Ovary (tissue), 9 donors: ENCODE data around the gene RANBP3. TPM values are rescaled to one million over a fixed set of nuclear protein-coding genes. Genes with fewer than 3 reads are reported as not detected.

Experiments
- DNase-seq, 5 donors: peaks; one replicate each; pipeline ENCODE4 v3.0.0-alpha.2; 2019 to 2020
- H3K27ac ChIP-seq, 2 donors: fragments of 200-600 bp; one replicate each; pipeline versions ENCODE4 v1.5.1 to v1.8.0; 2019 to 2022
- H3K27me3 ChIP-seq: fragments of 200-600 bp; one replicate; pipeline ENCODE4 v1.8.0; 2022
- H3K36me3 ChIP-seq: fragments of 200-600 bp; sonication (generic); one replicate; pipeline ENCODE4 v1.5.1; 2019
- H3K4me1 ChIP-seq: one replicate; pipeline ENCODE4 v1.8.1; 2013; ENCODE audit warnings: mild to moderate bottlenecking, moderate library complexity; ENCODE audit not compliant: insufficient read depth
- H3K4me3 ChIP-seq: fragments of 200-600 bp; sonication (generic); one replicate; pipeline ENCODE4 v1.5.1; 2017
- H3K9me3 ChIP-seq, 2 donors: fragments of 200-600 bp in 1 of 2; sonication (generic) in 1 of 2; one replicate each; pipeline versions ENCODE4 v1.5.1 to v1.8.1; 2013 to 2019; ENCODE audit warnings: mild to moderate bottlenecking in 1 of 2, moderate library complexity in 1 of 2
- EP300 ChIP-seq: sonication (generic); formaldehyde crosslinking; IDR thresholded peaks from one replicate; pipeline ENCODE4 v1.6.1; 2017; ENCODE audit warnings: antibody characterized with exemption
- POLR2A ChIP-seq: fragments of 450-650 bp; IDR thresholded peaks from one replicate; pipeline ENCODE4 v1.6.1; 2017; ENCODE audit warnings: antibody characterized with exemption, mild to moderate bottlenecking, moderate library complexity
- WGBS, 3 donors: extraction: QIAGEN DNeasy Blood & Tissue Kit in 1 of 3; methylation state at CpG; one replicate each; pipeline versions ENCODE4 v1.1.5 to v1.1.7; 2013 to 2017; 5-methylcytosine and 5-hydroxymethylcytosine counted together
- intact Hi-C, 4 donors: fragments of 100-400 bp; cut with DNase I; formaldehyde crosslinking; loops; one replicate each; pipeline versions ENCODE4 v1.11.0 to v1.15.1; 2022 to 2023
- polyA plus RNA-seq, 2 donors: library from polyadenylated mRNA; stranded (reverse); fragments of 200-250 nt in 1 of 2; fragments of 350-450 nt in 1 of 2; fragmentation: Illumina TruSeq in 1 of 2; extraction: RNeasy Lipid Tissue Mini Kit (QIAGEN cat#74804) in 1 of 2; gene quantifications; one replicate each; pipeline ENCODE4 v1.2.3, GENCODE V29; 2013 to 2014
- total RNA-seq, 7 donors: library from RNA; depleted of rRNA in 2 of 7; stranded (reverse); fragments of >200 nt in 2 of 7; fragmentation: NEBNext Ultra II Directional in 3 of 7; extraction: Animal tissue kit (Norgen Biotek cat#: 25700) in 3 of 7; gene quantifications; one replicate each; pipeline versions ENCODE4 v1.1.0 to v1.2.4, GENCODE V29; 2016 to 2023
- TF ChIP-seq, protein P1 (sequence below), 3 donors: fragments of 450-650 bp in 2 of 3; fragments of 200-600 bp in 1 of 3; IDR thresholded peaks; one replicate each; pipeline versions ENCODE4 v1.5.1 to v1.8.0; 2016 to 2022; ENCODE audit warnings: antibody characterized with exemption in 3 of 3, mild to moderate bottlenecking in 1 of 3
- donor health status: DM: no; HTN: no; CAD: no; lungs with moderate emphysema.
- donor health status: DM: no; HTN: no; CAD: no.
- donor health status: Bipolar disorder and iron deficiency.
- donor health status: DM: yes; HTN: yes; CAD: no.
- donor health status: DM: no; HTN: no; CAD: no.
- donor health status: DM: yes; HTN: yes; CAD: no.

The RANBP3 gene
- total and polyA plus RNA-seq, 9 donors: 54.0 to 88.4 (median 67.9) TPM

- WGBS, 3 donors: 93 to 99% (median 99%) methylated on average over 6 of the region's 6 CpGs
- DNase-seq: no peak
- H3K9me3 ChIP-seq: no peaks in the 10 kb centered on the region
- H3K4me1 ChIP-seq: peaks cover 5% of the 10 kb centered on the region
- no peak overlapping the region for H3K27ac ChIP-seq
- H3K4me3 ChIP-seq: no peak overlapping the region
- no peaks in the 10 kb centered on the region for H3K27me3 ChIP-seq
- no peaks in the 10 kb centered on the region for H3K36me3 ChIP-seq
- intact Hi-C loops: no loop called here
- TF ChIP-seq POLR2A (no peak), EP300 (no peak)
- TF ChIP-seq, protein P1, sequence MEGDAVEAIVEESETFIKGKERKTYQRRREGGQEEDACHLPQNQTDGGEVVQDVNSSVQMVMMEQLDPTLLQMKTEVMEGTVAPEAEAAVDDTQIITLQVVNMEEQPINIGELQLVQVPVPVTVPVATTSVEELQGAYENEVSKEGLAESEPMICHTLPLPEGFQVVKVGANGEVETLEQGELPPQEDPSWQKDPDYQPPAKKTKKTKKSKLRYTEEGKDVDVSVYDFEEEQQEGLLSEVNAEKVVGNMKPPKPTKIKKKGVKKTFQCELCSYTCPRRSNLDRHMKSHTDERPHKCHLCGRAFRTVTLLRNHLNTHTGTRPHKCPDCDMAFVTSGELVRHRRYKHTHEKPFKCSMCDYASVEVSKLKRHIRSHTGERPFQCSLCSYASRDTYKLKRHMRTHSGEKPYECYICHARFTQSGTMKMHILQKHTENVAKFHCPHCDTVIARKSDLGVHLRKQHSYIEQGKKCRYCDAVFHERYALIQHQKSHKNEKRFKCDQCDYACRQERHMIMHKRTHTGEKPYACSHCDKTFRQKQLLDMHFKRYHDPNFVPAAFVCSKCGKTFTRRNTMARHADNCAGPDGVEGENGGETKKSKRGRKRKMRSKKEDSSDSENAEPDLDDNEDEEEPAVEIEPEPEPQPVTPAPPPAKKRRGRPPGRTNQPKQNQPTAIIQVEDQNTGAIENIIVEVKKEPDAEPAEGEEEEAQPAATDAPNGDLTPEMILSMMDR (IDR thresholded peaks at IDR 0.05): no peak
These were observed 21.8 kb upstream of the RANBP3 start for GRCh38 chr19:5999693-6000092.

DNA sequence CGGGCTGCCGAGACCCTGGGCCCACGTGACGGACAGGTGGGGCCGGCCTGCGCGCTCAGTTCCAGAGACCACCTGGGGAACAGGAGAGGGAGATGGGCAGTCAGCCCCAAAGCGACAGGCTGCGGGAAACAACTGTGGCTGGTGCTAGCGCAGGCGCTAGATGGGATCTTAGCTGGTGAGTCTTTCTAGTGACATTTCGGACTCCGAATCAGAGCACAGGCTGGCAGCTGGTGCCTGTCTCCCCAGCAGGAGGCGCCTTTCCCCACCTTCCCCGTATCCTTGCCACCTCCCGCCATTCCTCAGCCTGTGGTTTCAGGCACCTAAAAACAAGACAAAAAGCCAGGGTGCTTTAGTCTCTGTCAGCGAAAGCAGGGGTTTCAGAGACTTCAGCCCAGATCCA, 19.4 kb upstream of the RANBP3 start:
- no peaks in the 10 kb centered on the region for H3K27me3 ChIP-seq
- H3K9me3 ChIP-seq: no peaks in the 10 kb centered on the region
- H3K4me3 ChIP-seq: no peak overlapping the region
- H3K36me3 ChIP-seq: no peaks in the 10 kb centered on the region
- H3K4me1 ChIP-seq: peaks cover 7% of the 10 kb centered on the region
- H3K27ac ChIP-seq: no peak overlapping the region
- intact Hi-C loops: no loop called here
- no peak for TF ChIP-seq EP300
- TF ChIP-seq, protein P1 (IDR thresholded peaks at IDR 0.05): no peak
- 83 to 85% (median 84%) methylated on average over 17 of the region's 17 CpGs for WGBS, 3 donors
- DNase-seq: no peak

DNA sequence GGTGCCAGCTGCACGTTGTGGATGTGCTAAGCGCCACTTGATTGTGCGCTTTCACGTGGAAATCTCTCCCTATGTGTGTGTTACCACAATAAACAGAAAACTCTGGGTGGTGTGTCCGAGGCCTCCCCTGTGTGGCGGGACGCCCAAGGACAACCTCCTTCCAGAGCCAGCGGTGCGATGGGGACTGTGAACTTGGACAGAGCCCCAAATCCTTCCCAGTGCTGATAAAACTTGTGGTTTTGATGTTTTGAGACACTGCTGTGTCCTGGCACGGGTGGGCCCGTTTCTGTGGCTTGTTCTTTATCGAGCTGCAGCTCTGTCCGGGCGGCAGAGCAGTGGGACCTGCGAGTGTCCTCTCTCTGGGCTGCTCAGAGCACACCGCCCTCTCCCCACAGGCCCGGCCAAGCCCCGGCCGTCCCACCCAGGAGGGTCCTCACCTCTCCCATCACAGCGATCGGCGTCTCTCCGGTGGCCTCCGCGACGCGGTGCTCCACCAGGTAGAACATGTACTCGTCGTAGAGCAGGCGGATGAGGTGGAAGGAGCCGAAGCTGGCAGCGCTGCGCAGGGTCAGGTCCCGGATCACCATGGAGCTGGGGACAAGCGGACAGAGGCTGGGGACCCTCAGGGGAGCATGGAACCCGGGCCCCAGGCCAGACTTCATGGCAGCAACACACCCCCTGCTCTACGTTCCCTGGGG, 18.8 kb upstream of the RANBP3 start:
- no peaks in the 10 kb centered on the region for H3K27me3 ChIP-seq
- TF ChIP-seq EP300 (no peak), POLR2A (no peak)
- TF ChIP-seq, protein P1 (IDR thresholded peaks at IDR 0.05): no peak
- H3K27ac ChIP-seq: peak overlapping the region in 1 of 2 donors; percentile 53
- intact Hi-C loops: no loop called here
- no peak overlapping the region for H3K4me3 ChIP-seq
- H3K4me1 ChIP-seq: peaks cover 7% of the 10 kb centered on the region
- WGBS, 3 donors: 46 to 66% (median 58%) methylated on average over 37 of the region's 37 CpGs
- DNase-seq: peak; percentile 50 to 82 (median 61)
- H3K9me3 ChIP-seq: no peaks in the 10 kb centered on the region
- no peaks in the 10 kb centered on the region for H3K36me3 ChIP-seq

DNA sequence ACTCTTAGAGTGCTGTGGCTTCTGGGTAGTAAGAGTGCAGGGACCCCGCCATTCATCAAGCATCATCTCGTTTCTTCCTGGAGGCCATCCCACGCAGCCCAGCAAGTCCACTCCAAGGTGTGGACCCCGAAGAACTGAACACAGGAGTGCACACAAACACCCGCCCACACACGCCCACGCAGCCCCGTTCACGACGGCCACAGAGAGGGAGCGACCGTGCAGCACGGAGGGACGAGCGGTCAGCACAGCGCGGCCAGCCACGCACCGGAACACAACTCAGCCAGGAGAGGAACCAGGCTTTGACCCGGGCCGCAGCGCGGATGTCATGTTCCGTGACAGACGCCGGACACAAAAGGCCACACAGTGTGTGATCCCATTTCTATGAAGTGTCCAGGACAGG, 18.2 kb upstream of the RANBP3 start:
- Histone ChIP-seq H3K27ac (peak overlapping the region in 1 of 2 donors; percentile 53), H3K9me3 (no peaks in the 10 kb centered on the region), H3K36me3 (no peaks in the 10 kb centered on the region), H3K27me3 (no peaks in the 10 kb centered on the region), H3K4me1 (peaks cover 7% of the 10 kb centered on the region), H3K4me3 (no peak overlapping the region)
- 81 to 87% (median 85%) methylated on average over 26 of the region's 26 CpGs for WGBS, 3 donors
- TF ChIP-seq, protein P1 (IDR thresholded peaks at IDR 0.05): no peak
- no peak for TF ChIP-seq POLR2A
- no peak for TF ChIP-seq EP300
- intact Hi-C loops: no loop called here
- no peak for DNase-seq
